Measurements from ENCODE around the gene IRF3.
"Not testable (repeated sequence)": the region's sequence is repeated elsewhere in the genome, so short reads cannot be mapped to it uniquely, and the experiment has no call there.

The IRF3 gene

DNA sequence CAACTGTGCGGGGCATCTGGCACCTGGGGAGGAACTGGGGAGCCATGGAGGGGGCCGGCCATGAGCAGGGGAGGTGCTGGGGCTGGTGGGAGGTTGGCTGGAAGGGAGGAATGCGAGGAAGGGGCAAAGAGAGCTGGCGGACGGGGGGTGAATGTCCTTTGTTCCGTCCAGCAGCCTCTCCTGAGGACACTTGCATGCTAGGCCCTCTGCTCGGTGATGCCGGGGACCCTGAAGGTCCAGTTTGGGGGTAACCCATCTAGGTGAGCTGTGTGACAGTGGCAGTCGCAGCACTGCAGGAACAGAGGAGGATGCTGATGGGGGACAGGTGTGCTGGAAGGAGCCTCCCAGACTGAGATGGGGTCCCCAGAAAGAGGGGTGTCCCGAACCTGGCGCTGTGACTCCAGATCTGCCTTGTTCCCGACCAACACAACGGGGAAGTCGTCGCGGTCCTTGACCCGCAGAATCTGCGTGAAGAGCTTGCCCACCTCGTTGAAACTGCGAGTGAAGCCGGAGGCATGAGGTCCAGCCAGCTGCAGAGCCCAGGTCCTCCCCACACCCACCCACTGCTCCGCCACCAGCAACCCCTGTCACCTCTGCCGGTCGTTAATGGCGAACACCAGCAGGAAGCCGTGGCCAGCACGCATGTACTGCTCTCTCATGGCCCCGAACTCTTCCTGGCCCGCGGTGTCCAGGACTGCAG is 29.3 kb downstream of the IRF3 start:
- H3K27me3 ChIP-seq (ENCODE audit: control insufficient read depth, insufficient read depth, low read length), result peaks cover 10% of the 10 kb centered on the region
- no peak overlapping the region for H3K9ac ChIP-seq (ENCODE audit: low read length)
- H3K9me3 ChIP-seq (ENCODE audit: control insufficient read depth, low read depth, low read length), result no peaks in the 10 kb centered on the region
- H3K36me3 ChIP-seq (ENCODE audit: control insufficient read depth, low read depth, low read length), result no peaks in the 10 kb centered on the region
- peaks cover 23% of the 10 kb centered on the region for H3K4me1 ChIP-seq (ENCODE audit: control insufficient read depth, low read depth, low read length)
- H3K27ac ChIP-seq (ENCODE audit: low read length), result no peak overlapping the region
- no peak overlapping the region for H3K4me3 ChIP-seq (ENCODE audit: low read length)

DNA sequence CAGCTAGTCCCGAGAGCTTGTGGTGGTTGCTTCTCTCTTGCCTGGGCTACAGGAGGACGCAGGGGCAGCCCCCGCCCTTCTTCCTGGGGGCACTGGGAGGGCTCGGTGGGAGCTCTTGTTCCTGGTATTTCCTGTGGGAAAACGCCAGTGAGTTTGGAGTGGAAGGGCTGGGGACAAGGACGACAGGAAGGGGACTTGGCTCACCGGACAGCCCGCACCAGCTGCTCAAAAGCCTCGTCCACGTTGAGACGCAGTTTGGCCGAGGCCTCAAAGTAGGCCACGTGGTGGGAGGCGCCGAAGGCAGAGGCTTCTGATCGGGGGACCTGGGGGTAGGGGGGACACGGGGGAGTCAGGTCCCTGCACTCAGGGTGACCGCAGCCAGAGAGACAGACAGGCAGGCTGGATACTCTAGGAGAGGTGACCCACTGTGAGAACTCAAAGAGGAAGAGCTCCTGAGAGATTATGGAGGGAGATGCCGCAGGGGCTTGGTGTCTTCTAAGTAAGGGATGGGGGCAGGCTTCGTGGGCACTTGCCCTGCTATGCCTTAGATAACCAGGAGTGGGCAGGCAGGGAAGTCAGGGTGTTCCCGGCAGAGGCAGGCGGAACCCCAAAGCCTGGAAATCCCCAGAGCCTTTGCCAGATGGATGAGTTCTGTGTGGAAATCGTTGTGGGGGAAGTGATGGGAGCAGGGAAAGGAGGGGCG is 30.0 kb downstream of the IRF3 start:
- H3K36me3 ChIP-seq (ENCODE audit: control insufficient read depth, low read depth, low read length), result no peaks in the 10 kb centered on the region
- H3K4me1 ChIP-seq (ENCODE audit: control insufficient read depth, low read depth, low read length), result peaks cover 16% of the 10 kb centered on the region
- H3K27ac ChIP-seq (ENCODE audit: low read length), result no peak overlapping the region
- no peaks in the 10 kb centered on the region for H3K9me3 ChIP-seq (ENCODE audit: control insufficient read depth, low read depth, low read length)
- H3K27me3 ChIP-seq (ENCODE audit: control insufficient read depth, insufficient read depth, low read length), result peaks cover 10% of the 10 kb centered on the region
- H3K4me3 ChIP-seq (ENCODE audit: low read length), result no peak overlapping the region
- H3K9ac ChIP-seq (ENCODE audit: low read length), result no peak overlapping the region

DNA sequence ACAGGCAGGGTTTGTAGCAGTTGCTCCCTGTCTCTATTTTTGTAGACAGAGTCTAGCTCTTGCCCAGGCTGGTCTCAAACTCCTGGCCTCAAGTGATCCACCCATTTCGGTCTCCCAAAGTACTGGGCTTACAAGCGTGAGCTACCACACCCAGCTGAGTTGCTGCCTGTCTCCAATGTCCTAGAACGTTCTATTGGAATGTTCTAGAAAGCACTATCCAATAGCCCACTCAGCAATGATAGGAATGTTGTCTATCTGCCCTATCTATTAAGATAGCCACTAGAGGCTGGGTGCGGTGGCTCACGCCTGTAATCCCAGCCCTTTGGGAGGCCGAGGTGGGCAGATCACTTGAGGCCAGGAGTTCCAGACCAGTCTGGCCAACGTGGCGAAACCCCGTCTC is 32.4 kb downstream of the IRF3 start:
- H3K9ac ChIP-seq (ENCODE audit: low read length); H3K36me3 ChIP-seq (ENCODE audit: control insufficient read depth, low read depth, low read length); H3K4me1 ChIP-seq (ENCODE audit: control insufficient read depth, low read depth, low read length); H3K9me3 ChIP-seq (ENCODE audit: control insufficient read depth, low read depth, low read length); H3K27ac ChIP-seq (ENCODE audit: low read length); H3K4me3 ChIP-seq (ENCODE audit: low read length); H3K27me3 ChIP-seq (ENCODE audit: control insufficient read depth, insufficient read depth, low read length): not testable (repeated sequence)

DNA sequence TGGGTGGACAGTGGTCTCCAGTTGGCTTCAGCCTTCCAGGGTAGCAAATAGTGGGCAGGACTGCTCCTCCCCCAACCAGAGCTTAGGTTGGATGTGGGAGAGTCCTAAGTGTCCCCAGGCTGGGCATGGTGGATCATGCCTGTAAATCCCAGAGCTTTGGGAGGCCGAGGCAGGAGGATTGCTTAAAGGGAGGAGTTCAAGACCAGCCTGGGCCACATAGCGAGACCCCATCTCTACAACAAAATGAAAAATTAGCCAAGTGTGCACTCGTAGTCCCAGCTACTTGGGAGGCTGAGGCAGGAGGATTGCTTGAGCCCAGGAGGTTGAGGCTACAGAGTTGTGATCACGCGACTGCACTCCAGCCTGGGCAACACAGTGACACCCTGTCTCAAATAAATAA is 33.1 kb downstream of the IRF3 start:
- no peak overlapping the region for H3K9ac ChIP-seq (ENCODE audit: low read length)
- H3K27me3 ChIP-seq (ENCODE audit: control insufficient read depth, insufficient read depth, low read length), result no peaks in the 10 kb centered on the region
- H3K36me3 ChIP-seq (ENCODE audit: control insufficient read depth, low read depth, low read length), result no peaks in the 10 kb centered on the region
- no peaks in the 10 kb centered on the region for H3K4me1 ChIP-seq (ENCODE audit: control insufficient read depth, low read depth, low read length)
- no peak overlapping the region for H3K27ac ChIP-seq (ENCODE audit: low read length)
- no peaks in the 10 kb centered on the region for H3K9me3 ChIP-seq (ENCODE audit: control insufficient read depth, low read depth, low read length)
- no peak overlapping the region for H3K4me3 ChIP-seq (ENCODE audit: low read length)

DNA sequence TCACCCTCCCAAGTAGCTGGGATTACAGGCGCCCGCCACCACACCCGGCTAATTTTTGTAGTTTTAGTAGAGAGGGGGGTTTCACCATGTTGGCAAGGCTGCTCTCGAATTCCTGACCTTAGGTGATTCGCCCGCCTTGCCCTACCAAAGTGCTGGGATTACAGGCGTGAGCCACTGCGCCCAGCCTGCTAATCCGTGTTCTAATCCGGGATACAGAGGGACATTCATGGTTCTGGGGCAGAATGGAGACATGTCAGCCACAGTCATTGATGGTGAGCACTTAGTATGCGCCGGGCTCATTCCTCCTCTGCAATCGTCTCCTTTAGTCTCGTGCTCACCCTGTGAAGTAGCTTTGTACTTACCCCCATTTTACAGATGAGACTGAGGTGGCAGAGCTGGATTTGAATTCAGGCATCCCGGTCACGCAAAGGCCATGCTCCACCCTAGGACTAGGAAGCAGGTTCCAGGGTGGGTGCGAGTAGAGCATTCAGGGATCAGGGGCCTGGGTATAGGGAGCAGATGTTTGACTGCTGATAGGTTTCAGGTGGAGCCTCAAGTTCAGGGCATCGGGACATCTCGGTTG is 34.0 kb downstream of the IRF3 start:
- no peaks in the 10 kb centered on the region for H3K9me3 ChIP-seq (ENCODE audit: control insufficient read depth, low read depth, low read length)
- peaks cover 6% of the 10 kb centered on the region for H3K36me3 ChIP-seq (ENCODE audit: control insufficient read depth, low read depth, low read length)
- H3K4me3 ChIP-seq (ENCODE audit: low read length), result no peak overlapping the region
- no peaks in the 10 kb centered on the region for H3K4me1 ChIP-seq (ENCODE audit: control insufficient read depth, low read depth, low read length)
- H3K9ac ChIP-seq (ENCODE audit: low read length), result no peak overlapping the region
- H3K27me3 ChIP-seq (ENCODE audit: control insufficient read depth, insufficient read depth, low read length), result no peaks in the 10 kb centered on the region
- H3K27ac ChIP-seq (ENCODE audit: low read length), result no peak overlapping the region

DNA sequence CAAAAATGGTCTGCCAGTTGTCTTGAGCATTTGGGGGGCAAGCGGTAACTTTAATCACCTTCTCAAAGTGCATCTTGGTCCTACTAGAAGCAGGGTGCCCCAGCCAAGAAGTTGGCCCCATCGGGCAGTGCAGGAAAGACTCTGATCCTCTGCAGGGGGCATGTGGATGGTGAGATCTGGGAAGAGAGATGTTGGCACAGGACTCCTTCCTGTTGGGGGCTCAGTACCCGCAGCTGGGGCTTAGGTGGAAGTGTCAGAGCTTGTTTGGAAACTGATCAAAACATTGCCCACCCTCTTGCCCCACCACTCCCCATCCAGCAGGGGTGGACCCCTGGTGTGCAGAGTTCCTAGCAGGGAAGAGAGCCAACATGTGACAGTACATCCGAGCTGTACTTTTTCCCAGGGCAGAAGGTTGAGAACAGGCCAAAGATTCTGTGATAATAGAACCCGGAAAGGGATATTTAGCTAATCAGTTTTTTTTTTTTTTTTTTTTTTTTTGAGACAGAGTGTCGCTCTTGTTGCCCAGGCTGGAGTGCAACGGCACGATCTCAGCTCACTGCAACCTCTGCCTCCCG is 34.6 kb downstream of the IRF3 start:
- peaks cover 10% of the 10 kb centered on the region for H3K36me3 ChIP-seq (ENCODE audit: control insufficient read depth, low read depth, low read length)
- H3K9me3 ChIP-seq (ENCODE audit: control insufficient read depth, low read depth, low read length), result no peaks in the 10 kb centered on the region
- no peak overlapping the region for H3K9ac ChIP-seq (ENCODE audit: low read length)
- no peaks in the 10 kb centered on the region for H3K27me3 ChIP-seq (ENCODE audit: control insufficient read depth, insufficient read depth, low read length)
- H3K4me3 ChIP-seq (ENCODE audit: low read length), result no peak overlapping the region
- H3K4me1 ChIP-seq (ENCODE audit: control insufficient read depth, low read depth, low read length), result no peaks in the 10 kb centered on the region
- H3K27ac ChIP-seq (ENCODE audit: low read length), result no peak overlapping the region

DNA sequence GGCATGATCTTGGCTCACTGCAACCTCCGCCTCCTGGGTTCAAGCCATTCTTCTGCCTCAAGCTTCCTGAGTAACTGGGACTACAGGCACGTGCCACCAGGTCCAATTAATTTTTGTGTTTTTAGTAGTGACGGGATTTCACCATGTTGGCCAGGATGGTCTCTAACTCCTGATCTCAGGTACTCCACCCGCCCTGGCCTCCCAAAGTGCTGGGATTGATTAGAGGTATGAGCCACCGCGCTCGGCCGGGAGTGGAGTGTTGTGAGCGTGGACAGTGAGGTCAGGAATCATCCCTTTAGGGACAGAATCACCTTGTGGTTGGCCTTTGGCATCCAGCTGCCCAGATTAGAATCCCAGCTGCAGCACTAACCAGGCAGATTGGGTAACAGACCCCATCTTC is 36.0 kb downstream of the IRF3 start:
- Histone ChIP-seq H3K9ac (ENCODE audit: low read length) (no peak overlapping the region), H3K4me3 (ENCODE audit: low read length) (no peak overlapping the region), H3K36me3 (ENCODE audit: control insufficient read depth, low read depth, low read length) (peaks cover 14% of the 10 kb centered on the region), H3K27me3 (ENCODE audit: control insufficient read depth, insufficient read depth, low read length) (no peaks in the 10 kb centered on the region), H3K27ac (ENCODE audit: low read length) (no peak overlapping the region), H3K4me1 (ENCODE audit: control insufficient read depth, low read depth, low read length) (no peaks in the 10 kb centered on the region), H3K9me3 (ENCODE audit: control insufficient read depth, low read depth, low read length) (no peaks in the 10 kb centered on the region)

DNA sequence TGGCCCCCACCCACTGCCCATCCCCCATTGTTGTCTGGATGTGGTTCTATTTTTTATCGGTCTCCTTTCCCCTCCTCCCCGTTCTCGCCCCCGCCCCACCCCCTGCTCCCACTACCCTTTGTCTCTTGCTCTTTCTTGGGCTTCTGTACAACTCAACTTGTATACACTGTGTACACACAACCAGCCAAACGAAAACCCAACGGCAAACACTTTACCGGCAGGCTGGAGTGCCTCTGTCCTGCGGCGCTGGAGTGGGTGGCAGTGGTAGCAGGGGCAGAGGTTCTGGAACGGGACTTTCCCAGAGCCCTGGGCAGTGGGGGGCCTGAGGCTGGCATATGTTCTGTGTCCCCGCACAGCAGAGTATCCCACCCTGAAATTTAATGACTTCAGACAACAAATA is 39.4 kb downstream of the IRF3 start:
- Histone ChIP-seq H3K4me3 (ENCODE audit: low read length) (no peak overlapping the region), H3K4me1 (ENCODE audit: control insufficient read depth, low read depth, low read length) (no peaks in the 10 kb centered on the region), H3K27me3 (ENCODE audit: control insufficient read depth, insufficient read depth, low read length) (no peaks in the 10 kb centered on the region), H3K9ac (ENCODE audit: low read length) (no peak overlapping the region), H3K9me3 (ENCODE audit: control insufficient read depth, low read depth, low read length) (no peaks in the 10 kb centered on the region), H3K36me3 (ENCODE audit: control insufficient read depth, low read depth, low read length) (peaks cover 26% of the 10 kb centered on the region), H3K27ac (ENCODE audit: low read length) (no peak overlapping the region)

DNA sequence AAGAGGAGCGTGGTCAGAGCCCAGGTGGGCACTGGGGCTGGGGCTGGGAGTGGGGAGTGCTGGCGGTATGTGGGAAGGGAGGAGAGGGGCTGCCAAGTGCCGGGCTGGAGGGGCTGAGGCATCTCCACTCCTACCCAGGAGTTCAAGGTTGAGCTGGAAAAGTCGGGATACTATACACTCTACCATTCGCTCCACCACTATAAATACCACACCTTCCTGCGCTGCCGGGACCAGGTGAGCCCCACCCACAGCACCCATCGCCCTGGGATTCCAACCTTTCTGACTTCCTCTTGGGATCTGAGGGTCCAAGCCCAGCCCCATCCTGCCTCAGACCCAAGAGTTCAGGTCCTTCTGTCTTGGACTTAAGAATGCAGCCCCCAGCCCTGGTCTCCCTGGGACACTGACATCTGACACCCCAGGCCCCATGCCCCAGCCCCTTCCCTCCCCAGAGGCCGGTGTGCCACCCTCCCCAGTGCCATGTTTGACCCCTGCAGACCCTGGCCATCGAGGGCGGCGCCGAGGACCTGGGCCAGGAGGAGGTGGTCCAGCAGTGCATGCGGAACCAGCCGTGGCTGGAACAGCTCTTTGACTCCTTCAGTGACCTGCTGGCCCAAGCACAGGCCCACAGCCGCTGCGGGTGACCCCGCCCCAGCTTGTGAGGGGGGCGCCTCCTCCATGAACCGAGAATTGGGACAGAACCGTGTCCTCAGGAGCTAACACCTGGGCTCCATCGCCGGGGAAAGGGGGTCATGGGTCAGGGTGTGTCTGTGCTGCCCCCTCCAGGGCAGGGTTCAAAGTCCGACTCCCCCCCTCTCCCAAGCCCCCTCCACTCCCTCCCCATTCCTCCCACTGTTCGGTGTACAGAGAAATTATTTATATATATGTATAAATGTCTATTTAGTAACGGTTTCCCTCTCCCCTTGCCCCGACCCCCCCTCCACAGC is 40.4 kb downstream of the IRF3 start:
- Histone ChIP-seq H3K4me1 (ENCODE audit: control insufficient read depth, low read depth, low read length) (no peaks in the 10 kb centered on the region), H3K27ac (ENCODE audit: low read length) (no peak overlapping the region), H3K9me3 (ENCODE audit: control insufficient read depth, low read depth, low read length) (no peaks in the 10 kb centered on the region), H3K4me3 (ENCODE audit: low read length) (no peak overlapping the region), H3K36me3 (ENCODE audit: control insufficient read depth, low read depth, low read length) (peaks cover 27% of the 10 kb centered on the region), H3K27me3 (ENCODE audit: control insufficient read depth, insufficient read depth, low read length) (no peaks in the 10 kb centered on the region), H3K9ac (ENCODE audit: low read length) (no peak overlapping the region)

DNA sequence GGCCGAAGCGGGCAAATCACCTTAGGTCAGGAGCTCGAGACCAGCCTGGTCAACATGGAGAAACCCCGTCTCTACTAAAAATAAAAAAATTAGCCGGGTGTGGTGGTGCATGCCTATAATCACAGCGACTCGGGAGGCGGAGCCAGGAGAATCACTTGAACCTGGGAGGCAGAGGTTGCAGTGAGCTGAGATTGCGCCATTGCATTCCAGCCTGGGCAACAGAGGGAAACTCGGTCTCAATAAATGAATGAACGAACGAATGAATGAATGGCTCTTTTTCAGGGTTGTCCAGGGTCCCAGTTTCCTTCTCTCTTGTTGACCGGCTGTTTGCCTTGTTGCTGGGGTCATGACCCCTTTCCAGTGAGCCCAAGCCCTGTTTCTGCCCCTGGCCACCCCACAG is 47.8 kb downstream of the IRF3 start:
- not testable (repeated sequence) for H3K9me3 ChIP-seq (ENCODE audit: control insufficient read depth, low read depth, low read length); H3K4me1 ChIP-seq (ENCODE audit: control insufficient read depth, low read depth, low read length); H3K9ac ChIP-seq (ENCODE audit: low read length); H3K27ac ChIP-seq (ENCODE audit: low read length); H3K4me3 ChIP-seq (ENCODE audit: low read length); H3K27me3 ChIP-seq (ENCODE audit: control insufficient read depth, insufficient read depth, low read length)
- H3K36me3 ChIP-seq (ENCODE audit: control insufficient read depth, low read depth, low read length), result peaks cover 53% of the 10 kb centered on the region

DNA sequence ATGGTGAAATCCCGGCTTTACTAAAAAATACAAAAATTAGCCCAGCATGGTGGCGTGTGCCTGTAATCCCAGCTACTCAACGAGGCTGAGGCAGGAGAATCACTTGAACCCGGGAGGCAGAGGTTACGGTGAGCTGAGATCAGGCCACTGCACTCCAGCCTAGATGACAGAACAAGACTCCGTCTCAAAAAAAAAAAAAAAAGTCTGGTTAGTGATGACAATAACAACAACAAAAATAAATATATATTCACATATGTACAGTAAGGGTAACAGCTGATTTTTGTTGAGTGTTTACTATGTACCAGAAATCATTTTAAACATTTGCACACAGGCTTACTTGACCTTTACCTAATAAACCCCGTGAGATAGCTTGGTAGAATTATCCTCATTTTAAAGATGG is 48.7 kb downstream of the IRF3 start:
- H3K4me3 ChIP-seq (ENCODE audit: low read length), result no peak overlapping the region
- no peaks in the 10 kb centered on the region for H3K9me3 ChIP-seq (ENCODE audit: control insufficient read depth, low read depth, low read length)
- no peaks in the 10 kb centered on the region for H3K27me3 ChIP-seq (ENCODE audit: control insufficient read depth, insufficient read depth, low read length)
- H3K36me3 ChIP-seq (ENCODE audit: control insufficient read depth, low read depth, low read length), result peaks cover 52% of the 10 kb centered on the region
- H3K4me1 ChIP-seq (ENCODE audit: control insufficient read depth, low read depth, low read length), result no peaks in the 10 kb centered on the region
- no peak overlapping the region for H3K27ac ChIP-seq (ENCODE audit: low read length)
- H3K9ac ChIP-seq (ENCODE audit: low read length), result no peak overlapping the region
